NCI-H510A treated with DMSO at 0.1 percent for 48 hours (cell line): ENCODE results near the gene MCEE.
A peak's percentile ranks its signal among the peaks of the same experiment; 100 is the strongest.
"Not testable (repeated sequence)": the region's sequence is repeated elsewhere in the genome, so short reads cannot be mapped to it uniquely, and the experiment has no call there.

Experiments
- DNase-seq: peaks from one replicate; lab custom pipeline; 2025; lab: John Stamatoyannopoulos, UW

Gene MCEE

GRCh38 chr2:71130152-71130904 is at the start of gene MCEE, which contains the start of gene MPHOSPH10:
Gene MCEE (minus strand): TSS chr2:71130229. CDS start chr2:71130219, 10 bp downstream.
Gene MPHOSPH10 (plus strand): TSS chr2:71130634. CDS start chr2:71130666, 32 bp downstream.
- peak; percentile 90 for DNase-seq

- peak; percentile 87 for DNase-seq
Observed at GRCh38 chr2:71178836-71179235, 48.8 kb upstream of the MCEE start.

GRCh38 chr2:71174207-71174606 is 44.2 kb upstream of the MCEE start:
- no peak for DNase-seq

GRCh38 chr2:71173096-71173495 is 43.1 kb upstream of the MCEE start:
- no peak for DNase-seq

GRCh38 chr2:71166812-71167211 is 36.8 kb upstream of the MCEE start:
- DNase-seq, result no peak

GRCh38 chr2:71157124-71157793 is 27.2 kb upstream of the MCEE start:
- peak; percentile 59 for DNase-seq

GRCh38 chr2:71156573-71156972 is 26.5 kb upstream of the MCEE start:
- no peak for DNase-seq

- DNase-seq, result no peak
Observed at GRCh38 chr2:71155846-71156245, 25.8 kb upstream of the MCEE start.

- DNase-seq, result peak; percentile 21
Observed at GRCh38 chr2:71154798-71155197, 24.8 kb upstream of the MCEE start.

GRCh38 chr2:71154279-71154678 is 24.2 kb upstream of the MCEE start:
- DNase-seq, result no peak

GRCh38 chr2:71153585-71154224 is 23.7 kb upstream of the MCEE start:
- DNase-seq, result no peak

GRCh38 chr2:71151620-71152019 is 21.6 kb upstream of the MCEE start:
- no peak for DNase-seq

- no peak for DNase-seq
Observed at GRCh38 chr2:71150082-71150816, 20.2 kb upstream of the MCEE start.

- DNase-seq, result no peak
Observed at GRCh38 chr2:71148506-71149063, 18.6 kb upstream of the MCEE start.

GRCh38 chr2:71143782-71144181 is 13.8 kb upstream of the MCEE start:
- no peak for DNase-seq

- no peak for DNase-seq
Observed at GRCh38 chr2:71136174-71136573, 6.1 kb upstream of the MCEE start.

GRCh38 chr2:71133603-71134002 is 3.6 kb upstream of the MCEE start:
- DNase-seq, result no peak

GRCh38 chr2:71131387-71132166 is 1.5 kb upstream of the MCEE start:
- not testable (repeated sequence) for DNase-seq

- peak; percentile 57 for DNase-seq
Observed at GRCh38 chr2:71130905-71131244, 846 bp upstream of the MCEE start.

- DNase-seq, result peak; percentile 85
Observed at GRCh38 chr2:71129902-71130151, 202 bp downstream of the MCEE start.

GRCh38 chr2:71129114-71129901 is 721 bp downstream of the MCEE start:
- no peak for DNase-seq
